DMS53 treated with DMSO at 0.1 percent for 48 hours (cell line): Measurements from ENCODE around the gene OPN4.

ENCODE experiments used
- DNase-seq: peaks from one replicate; lab custom pipeline; 2025; ENCODE audit not compliant: unreplicated experiment; lab: John Stamatoyannopoulos, UW

OPN4 gene

GRCh38 chr10:86647773-86648703 is 6.3 kb upstream of the OPN4 start:
- no peak for DNase-seq

DNA sequence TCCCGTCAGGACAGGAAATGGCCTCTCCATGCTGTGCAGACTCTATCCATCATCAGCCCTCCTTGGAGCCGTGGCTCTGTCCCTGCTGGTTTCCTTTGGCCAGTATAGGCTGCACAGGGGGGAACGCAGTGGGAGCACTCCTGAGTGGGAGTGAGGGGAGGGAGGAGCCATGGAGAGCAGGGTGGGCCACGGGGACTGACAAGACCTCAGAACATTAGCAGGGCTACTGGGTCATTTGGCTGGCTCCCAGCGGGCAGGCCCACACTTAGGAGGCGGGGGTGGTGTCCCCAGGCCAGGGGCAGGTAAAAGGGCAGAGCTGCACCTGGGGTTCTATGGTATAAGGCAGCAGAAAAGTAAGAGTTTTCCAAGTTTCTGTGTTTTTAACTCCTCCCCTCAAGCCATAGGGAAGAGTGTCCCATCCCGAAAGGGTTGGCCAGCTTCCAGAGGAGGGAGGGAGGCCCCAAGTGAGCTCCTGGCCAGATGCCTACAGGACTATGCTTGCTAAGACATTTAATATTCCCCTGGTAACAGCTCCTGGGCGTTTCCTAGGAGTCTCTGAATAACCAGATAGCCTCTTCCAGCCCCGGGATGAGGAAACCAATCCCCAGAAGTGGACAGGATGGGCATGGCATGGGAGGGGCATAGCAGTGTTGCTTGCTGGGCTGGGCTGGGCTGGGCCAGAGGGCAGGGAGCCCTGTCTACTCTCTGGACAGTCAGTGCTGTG is 5.5 kb upstream of the OPN4 start:
- no peak for DNase-seq

DNA sequence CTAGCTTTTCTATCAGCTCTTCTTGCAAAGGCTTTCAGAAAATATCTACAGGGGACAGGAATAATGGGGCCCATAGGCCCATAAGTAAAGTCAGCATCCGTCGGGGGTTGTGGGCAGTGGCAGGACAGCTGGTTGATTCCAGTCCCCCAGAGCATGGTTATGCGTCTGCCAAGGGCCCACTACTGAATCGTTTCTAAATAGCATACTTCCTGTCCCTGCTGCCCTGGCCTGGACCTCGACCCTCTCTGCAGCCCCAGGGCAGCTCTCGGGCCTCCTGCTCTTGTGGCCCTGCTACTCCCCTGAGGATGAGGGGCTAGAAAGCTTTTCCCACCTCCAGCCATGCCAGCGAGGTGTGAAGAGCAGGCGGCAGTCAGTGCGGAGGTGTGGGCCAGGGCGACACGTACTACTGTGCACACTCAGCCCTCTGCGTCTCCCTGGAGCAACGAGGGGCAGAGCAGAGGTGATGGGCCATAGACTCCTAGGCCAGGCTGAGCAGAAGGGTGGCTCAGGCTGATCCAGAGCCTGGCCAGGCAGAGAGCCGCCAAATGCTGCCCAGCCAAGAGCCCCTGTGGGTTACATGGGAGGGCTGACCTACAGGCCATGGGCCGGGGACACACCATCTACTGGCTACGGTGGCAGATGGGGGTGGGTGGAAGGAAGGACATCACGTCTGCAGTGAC is 4.7 kb upstream of the OPN4 start:
- DNase-seq, result no peak

DNA sequence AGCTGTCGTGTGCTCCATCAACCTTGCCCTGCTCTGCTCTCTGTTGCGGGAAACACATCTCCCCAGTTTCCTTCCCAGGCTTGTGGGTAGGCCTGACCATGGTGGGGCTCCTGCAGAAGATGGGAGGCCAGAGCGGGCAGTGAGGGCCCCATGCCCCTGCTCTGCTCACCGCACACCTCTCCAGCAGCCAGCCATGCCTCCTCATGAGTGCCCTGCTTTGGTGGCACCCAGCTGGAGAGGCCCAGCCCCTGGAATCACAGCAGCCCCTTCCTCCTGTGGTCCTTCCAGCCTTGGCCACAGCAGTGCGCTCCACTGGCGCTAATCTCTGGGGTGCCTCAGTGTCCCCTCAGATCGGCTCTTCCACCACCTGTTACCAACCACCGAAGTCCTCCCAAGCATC is 4.2 kb upstream of the OPN4 start:
- DNase-seq, result no peak

GRCh38 chr10:86651021-86651471 is 3.3 kb upstream of the OPN4 start:
- DNase-seq, result no peak

GRCh38 chr10:86651631-86652331 is 2.6 kb upstream of the OPN4 start:
- DNase-seq, result no peak

DNA sequence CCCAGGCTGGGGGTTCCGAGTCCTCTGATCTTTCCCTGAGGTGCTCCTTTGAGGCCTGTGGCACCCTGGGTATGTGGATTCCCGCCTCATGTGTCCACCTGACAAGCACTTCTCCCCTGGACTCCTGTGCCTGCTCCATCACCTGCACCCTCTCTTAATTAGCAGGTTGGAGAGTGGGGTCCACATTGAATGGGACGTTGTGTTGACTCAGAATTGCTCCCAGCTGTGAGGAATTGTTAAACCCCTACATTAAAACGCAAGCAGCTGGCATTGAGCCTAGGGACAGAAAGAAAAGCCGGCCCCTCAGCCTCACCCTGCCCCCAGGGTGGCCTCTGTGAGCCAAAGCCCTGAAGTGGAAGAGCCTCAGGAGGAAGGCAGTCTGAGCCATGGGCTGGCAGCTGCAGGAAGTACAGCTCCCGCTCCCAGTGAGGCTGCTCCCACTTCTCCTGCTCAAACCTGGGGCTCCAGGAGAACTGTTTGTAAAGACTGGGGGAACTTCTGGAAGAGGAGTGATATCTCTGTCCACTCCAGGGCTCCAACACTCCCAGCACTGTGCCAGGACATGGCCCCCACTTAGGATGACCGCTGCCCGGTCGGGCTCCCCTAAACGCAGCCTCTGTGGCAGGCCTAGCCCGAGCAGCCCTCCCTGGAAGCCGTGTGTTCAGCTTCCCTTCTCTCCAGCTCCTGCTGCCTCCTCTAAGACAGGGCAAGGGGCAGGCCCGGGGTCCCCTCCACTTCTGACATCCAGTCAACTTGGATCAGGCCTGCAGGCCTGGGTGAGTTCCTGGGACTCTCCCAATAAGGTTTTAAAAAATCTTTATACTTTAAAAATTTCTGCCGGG is 1.8 kb upstream of the OPN4 start:
- DNase-seq, result no peak

- no peak for DNase-seq
Observed at GRCh38 chr10:86653379-86653778, 968 bp upstream of the OPN4 start.

- DNase-seq, result no peak
Observed at GRCh38 chr10:86653987-86654386, 360 bp upstream of the OPN4 start.

- no peak for DNase-seq
Observed at GRCh38 chr10:86655173-86655540, 810 bp downstream of the OPN4 start.

- DNase-seq, result no peak
Observed at GRCh38 chr10:86655596-86655995, 1.2 kb downstream of the OPN4 start.

DNA sequence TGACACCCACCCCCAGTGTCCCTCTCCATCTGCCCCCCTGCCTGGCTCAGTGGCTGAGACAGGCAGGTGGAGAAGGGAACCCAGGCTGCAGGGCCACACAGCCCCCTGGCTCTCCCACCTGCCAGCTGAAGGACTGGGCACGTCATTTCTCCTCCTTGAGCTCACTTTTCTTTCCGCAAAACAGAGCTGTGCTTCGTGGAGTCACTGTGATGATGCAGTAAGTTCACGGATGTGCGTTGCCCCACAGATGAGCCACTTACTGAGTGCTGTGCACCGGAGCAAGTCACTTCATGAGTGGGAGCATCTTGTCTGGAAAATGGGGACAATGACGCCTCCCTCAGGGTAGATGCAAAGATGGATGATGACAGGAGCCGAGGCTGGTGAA is 2.7 kb downstream of the OPN4 start:
- DNase-seq, result no peak

- DNase-seq, result no peak
Observed at GRCh38 chr10:86657396-86658011, 3.2 kb downstream of the OPN4 start.

DNA sequence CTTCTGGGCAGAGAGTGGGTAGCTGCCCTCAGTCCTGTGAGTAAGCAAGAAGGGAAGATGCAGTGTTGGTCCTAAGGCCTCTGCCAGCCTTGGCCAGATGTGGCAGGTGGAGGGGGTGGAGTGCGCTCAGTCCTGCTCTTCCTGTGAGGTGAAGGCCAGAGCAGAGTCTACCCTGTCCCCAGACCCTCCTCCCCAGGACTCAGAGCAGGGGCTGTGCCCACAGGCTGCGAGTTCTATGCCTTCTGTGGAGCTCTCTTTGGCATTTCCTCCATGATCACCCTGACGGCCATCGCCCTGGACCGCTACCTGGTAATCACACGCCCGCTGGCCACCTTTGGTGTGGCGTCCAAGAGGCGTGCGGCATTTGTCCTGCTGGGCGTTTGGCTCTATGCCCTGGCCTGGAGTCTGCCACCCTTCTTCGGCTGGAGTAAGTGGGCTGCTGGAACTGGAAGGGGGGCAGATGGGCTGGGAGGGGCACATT is 4.0 kb downstream of the OPN4 start:
- DNase-seq, result no peak

- no peak for DNase-seq
Observed at GRCh38 chr10:86658751-86659150, 4.4 kb downstream of the OPN4 start.

DNA sequence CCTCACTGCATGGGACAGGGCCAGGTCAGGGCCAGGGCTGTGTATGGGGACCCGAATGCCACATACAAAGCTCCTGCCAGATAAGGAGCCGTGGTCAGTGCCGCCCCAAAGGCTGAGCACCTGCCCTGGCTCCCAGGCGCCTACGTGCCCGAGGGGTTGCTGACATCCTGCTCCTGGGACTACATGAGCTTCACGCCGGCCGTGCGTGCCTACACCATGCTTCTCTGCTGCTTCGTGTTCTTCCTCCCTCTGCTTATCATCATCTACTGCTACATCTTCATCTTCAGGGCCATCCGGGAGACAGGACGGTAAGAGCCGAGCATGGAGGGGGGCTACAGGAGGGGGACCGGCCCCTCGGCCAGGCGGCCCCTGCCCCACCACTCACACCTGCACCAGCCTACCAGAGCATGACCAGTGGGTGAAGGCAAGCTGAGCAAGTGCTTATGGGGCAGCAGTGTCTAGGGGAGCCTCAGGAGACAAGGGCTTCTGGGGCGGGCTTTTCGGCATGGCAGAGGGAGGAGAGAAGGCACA is 4.9 kb downstream of the OPN4 start:
- no peak for DNase-seq

DNA sequence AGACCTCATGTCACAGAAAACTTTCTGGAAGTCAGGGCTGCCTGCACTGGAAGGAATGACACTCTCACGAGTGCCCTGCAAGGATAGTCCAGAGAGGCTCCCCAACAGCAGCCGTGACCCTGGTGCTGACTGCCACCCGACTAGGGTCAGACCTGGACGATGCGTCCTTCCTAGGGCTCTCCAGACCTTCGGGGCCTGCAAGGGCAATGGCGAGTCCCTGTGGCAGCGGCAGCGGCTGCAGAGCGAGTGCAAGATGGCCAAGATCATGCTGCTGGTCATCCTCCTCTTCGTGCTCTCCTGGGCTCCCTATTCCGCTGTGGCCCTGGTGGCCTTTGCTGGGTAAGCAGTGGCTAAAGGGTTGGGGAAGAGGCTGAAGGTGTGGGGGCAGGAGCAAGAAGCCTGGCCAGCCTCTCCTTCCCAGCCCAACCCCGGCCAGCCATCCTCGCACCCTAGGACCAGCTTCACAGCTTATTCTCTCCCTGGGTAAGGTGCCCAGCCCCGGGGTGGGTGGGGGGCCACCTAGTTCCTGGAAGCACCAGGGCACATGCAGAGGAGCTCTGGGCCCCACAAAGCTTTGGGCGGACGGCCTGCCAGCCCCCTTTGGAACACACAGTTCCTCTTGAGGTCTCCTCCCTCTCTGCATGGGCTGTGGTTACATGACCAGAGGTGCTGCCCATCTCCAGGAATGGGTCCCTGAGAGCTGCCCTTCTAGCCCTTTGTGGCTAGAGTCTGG is 5.5 kb downstream of the OPN4 start:
- no peak for DNase-seq

DNA sequence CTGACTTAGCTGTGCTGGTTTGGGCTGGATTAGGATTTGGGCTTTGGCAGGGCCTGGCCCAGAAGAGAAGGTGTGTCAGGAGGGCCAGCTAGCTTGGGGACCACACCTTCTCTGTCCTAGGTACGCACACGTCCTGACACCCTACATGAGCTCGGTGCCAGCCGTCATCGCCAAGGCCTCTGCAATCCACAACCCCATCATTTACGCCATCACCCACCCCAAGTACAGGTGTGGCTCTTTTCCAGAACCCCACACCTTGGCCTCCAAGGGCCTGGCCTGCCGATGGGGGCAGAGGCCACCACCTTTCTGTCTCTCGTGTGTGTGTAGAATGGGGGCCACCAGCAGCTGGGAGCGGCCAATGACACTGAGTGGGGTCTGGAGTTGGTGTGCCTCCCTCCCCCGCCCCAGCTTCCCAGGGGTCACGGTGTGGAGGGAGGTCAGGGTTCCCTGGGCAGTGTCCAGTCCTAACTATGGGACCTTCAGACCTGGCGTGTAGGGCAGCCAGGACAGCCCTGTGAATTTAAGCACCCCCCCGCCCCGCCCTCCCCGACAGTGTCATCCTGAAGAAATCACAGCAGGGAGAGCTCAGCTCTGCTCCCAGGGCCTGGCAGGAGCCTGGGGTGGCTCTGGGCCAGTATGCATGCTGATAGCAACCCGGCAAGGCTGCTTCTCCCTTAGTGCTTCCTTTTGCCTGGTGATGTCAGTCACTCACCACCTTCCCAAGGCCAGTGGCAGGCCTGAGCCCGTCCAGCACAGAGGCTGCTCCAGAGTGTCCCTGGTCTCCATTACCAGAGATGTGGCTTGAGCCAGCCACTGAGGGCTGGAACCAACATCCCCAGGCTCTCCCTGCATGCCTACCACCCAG is 7.0 kb downstream of the OPN4 start:
- DNase-seq, result no peak
